Measurements from ENCODE around the gene ING1.

ING1 gene

DNA sequence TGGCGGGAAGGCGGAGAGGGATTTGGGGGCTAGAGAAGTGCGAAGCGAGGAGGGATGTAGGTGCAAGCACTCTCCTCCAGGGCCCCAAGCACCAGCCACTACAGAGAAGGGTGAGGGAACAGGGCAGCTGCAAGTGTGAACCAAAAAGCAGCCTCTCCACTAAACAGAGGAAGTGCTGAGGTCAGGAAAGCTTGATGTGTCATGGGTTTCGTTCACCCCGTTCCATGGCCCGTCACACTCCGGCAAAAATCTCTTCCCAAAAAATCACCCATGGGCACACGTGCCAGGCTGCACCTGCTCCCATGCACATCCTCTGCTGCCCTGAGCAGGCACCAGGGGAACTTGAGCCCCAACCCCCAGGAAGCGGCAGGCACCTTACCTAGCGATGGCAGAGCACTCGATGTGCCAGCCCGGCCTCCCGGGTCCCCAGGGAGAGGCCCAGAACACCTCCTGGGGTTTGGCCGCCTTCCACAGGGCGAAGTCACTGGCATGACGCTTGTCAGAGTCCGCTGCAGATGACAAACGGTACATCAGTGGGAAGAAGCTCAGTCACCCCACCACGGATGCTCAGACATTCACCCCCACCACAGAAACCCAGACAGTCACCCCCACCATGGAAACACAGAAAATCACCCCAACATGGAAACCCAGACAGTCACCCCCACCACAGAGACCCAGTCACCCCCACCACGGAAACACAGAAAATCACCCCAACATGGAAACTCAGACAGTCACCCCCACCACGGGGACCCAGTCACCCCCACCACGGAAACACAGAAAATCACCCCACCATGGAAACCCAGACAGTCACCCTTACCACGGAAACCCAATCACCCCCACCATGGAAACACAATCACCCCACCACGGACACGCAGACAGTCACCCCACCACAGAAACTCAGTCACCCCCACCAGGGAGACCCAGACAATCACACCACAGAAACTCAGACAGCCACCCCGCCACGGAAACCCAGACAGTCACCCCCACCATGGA is 36.6 kb upstream of the ING1 start:
- no peak overlapping the region for H3K4me3 ChIP-seq (ENCODE audit: low read depth, low read length)
- TF ChIP-seq, protein P1, sequence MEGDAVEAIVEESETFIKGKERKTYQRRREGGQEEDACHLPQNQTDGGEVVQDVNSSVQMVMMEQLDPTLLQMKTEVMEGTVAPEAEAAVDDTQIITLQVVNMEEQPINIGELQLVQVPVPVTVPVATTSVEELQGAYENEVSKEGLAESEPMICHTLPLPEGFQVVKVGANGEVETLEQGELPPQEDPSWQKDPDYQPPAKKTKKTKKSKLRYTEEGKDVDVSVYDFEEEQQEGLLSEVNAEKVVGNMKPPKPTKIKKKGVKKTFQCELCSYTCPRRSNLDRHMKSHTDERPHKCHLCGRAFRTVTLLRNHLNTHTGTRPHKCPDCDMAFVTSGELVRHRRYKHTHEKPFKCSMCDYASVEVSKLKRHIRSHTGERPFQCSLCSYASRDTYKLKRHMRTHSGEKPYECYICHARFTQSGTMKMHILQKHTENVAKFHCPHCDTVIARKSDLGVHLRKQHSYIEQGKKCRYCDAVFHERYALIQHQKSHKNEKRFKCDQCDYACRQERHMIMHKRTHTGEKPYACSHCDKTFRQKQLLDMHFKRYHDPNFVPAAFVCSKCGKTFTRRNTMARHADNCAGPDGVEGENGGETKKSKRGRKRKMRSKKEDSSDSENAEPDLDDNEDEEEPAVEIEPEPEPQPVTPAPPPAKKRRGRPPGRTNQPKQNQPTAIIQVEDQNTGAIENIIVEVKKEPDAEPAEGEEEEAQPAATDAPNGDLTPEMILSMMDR (IDR thresholded peaks at IDR 0.05; ENCODE audit: low read depth, low read length): no peak

GRCh38 chr13:110677731-110678545 is 35.6 kb upstream of the ING1 start:
- no peak overlapping the region for H3K4me3 ChIP-seq (ENCODE audit: low read depth, low read length)
- TF ChIP-seq, protein P1 (IDR thresholded peaks at IDR 0.05; ENCODE audit: low read depth, low read length): no peak

DNA sequence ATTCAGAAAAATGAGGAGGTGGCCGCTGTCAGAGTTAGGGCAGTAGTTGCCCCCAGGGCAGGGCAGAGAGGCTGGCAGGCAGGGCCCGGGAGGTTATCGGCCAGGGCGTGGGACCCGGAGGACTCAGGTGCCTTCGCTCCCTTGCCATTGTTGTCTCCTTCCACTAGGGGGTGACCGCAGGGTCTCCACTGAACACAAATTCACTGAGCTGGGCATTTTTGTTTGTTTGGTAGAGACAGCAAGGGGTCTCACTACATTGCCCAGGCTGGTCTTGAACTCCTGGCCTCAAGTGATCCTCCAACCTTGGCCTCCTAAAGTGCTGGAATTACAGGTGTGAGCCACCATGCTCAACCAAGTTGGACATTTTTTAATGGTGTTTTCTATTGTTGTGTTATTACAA is 32.6 kb upstream of the ING1 start:
- H3K4me3 ChIP-seq (ENCODE audit: low read depth, low read length): no peak overlapping the region
- TF ChIP-seq, protein P1 (IDR thresholded peaks at IDR 0.05; ENCODE audit: low read depth, low read length): peak; percentile 43

DNA sequence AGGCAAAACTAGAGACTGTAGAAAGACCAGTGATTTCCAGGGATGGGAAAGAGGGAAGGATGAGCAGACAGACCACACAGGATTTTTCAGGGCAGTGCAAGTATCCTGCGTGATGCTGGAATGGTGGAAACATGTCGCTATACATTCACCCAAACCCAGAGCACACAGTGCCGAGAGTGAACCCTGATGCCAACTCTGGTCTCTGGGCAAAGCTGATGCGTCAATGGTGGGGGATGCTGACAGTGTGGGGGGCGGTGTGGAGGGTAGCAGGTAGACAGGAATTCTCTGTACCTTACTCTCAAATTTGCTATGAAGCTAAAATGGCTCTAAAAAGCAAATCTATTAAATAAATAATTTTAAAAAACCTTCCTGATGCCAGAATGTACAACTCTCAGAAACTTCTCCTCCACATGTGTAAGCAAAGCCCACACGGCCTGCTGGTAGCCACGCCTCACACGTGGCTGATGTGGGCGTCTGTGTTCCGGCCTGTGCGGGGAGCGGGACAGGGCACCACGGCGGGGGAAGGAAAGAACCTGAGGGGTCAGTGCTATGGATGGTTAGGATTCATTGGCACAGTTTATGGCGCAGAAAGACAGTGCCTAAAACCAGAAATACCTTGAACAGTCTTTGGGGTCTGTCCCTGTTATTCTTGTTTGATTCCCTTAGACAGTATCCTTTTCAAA is 31.5 kb upstream of the ING1 start:
- no peak overlapping the region for H3K4me3 ChIP-seq (ENCODE audit: low read depth, low read length)
- TF ChIP-seq, protein P1 (IDR thresholded peaks at IDR 0.05; ENCODE audit: low read depth, low read length): no peak

DNA sequence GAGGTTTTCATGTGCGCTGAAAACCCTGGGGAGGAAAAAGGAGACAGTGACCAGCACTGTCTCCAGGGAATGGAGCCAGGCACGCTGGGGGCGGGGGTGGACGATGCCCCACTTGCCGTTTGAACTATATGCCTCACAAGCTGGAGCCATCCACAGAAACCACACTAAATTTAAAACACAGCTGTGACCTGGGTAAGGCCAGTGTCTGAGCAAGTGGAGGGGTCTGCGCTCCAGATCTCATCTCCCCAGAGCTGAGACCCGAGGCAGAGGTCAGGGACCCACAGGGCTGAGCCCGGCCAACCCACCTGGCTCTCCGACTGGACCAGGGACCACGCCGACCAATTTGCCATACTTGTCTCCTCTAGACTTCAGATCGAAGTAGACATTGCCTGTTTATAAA is 30.8 kb upstream of the ING1 start:
- H3K4me3 ChIP-seq (ENCODE audit: low read depth, low read length): no peak overlapping the region
- TF ChIP-seq, protein P1 (IDR thresholded peaks at IDR 0.05; ENCODE audit: low read depth, low read length): no peak

DNA sequence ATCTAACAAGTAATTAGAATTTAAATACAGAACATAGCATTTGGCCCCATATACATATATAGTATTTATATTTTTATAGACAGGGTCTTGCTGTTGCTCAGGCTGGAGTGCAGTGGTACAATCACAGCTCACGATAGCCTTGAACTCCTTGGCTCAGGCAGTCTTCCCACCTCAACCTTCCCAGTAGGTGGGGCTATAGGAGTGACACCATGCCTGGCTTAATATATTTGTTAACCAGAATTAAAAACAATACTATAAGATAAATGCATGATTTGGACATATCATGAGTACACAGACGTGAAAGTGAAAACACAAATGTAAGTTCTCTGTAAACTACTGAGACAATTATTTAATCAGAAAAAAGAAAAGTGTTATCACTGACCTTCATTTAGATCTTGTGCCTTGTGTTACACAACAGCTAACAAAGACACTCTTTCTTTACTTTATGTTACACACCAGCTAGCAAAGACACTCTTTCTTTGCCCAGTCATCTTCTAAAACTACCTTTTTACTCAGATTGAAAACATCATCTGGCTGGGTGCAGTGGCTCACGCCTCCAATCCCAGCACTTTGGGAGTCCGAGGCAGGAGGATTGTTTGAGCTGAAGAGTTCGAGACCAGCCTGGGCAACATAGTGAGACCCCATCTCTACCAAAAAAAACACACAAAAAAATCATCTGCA is 30.2 kb upstream of the ING1 start:
- TF ChIP-seq, protein P1 (IDR thresholded peaks at IDR 0.05; ENCODE audit: low read depth, low read length): no peak
- H3K4me3 ChIP-seq (ENCODE audit: low read depth, low read length): no peak overlapping the region

All from WI38 (cell line).